GM18858 (cell line): Measurements from ENCODE around the gene KRTAP10-11.

ENCODE experiments used
- ATAC-seq: cut with Tn5 transposase; IDR thresholded peaks from one replicate; pipeline ENCODE4 v1.9.1; 2021; ENCODE audit not compliant: unreplicated experiment

Gene KRTAP10-11

DNA sequence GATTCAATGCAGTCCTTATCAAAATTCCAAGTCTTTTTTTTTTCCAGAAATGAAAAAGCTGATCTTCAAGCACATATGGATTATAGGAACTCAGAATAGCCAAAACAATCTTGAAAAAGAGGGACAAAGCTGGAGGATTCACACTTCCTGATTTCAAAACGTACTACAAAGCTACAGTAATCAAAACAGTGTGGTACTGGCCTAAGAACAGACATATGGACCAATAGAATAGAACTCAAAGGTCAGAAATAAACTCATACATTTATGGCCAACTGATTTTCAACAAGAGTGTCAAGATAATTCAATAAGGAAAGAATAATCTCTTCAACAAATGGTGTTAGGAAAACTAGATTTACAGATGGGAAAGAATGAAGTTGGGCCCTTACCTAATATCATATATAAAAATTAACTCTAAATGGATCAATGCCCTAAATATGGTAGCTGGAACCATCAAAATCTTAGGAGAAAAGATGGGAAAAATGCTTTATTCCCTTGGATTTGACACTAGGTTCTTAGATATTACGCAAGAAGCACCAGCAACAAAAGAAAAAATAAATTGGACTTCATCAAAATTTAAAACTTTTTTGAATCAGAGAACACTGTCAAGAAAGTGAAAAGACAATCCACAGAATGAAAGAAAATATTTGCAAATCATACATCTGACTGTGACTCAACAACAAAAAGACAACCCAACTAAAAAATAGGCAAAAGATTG is 46.7 kb downstream of the KRTAP10-11 start:
- ATAC-seq: no peak

GRCh38 chr21:44694776-44695175 is 48.6 kb downstream of the KRTAP10-11 start:
- ATAC-seq: no peak

DNA sequence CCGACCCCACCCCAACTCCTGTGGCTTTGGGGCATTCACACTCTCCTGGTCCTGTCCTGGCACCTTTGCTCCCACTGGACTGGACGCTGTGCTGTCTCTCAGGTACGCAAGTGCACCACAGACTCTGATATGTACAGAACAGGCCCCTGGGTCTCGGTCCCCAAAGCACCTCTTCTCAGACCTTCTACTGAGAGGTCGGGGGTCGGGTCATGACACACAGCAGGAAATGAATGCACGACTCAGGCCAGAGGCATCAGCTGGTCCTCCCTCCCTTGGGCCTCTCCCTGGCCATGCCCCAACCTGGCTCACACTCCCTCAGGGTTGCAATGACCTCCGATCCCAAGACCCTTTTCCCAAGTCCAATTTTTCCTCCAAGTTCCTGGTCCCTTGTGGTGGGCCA is 49.0 kb downstream of the KRTAP10-11 start:
- no peak for ATAC-seq

DNA sequence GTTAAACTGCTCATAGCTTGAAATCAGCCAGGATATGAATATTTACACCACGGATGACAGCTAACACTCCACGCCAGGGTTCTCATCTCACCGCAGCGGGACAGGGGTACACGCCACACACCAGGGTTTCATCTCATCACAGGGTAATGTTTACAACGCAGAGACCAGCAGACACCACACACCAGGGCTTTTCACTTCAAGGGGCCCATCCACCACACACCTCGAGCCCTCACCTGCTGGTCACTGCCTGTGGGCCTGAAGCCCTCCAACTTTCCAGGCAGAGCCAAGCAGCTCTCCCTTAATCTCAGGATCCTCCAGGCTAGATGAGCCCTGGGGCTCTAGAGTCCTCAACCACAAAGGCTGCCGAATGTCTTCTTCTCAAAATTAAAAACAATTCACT is 49.4 kb downstream of the KRTAP10-11 start:
- no peak for ATAC-seq

- ATAC-seq: no peak
These were observed 50.4 kb downstream of the KRTAP10-11 start for GRCh38 chr21:44696572-44696971.
